GM23338 (cell line): Measurements from ENCODE around the gene SNX5.

Source experiments
- CREB1 ChIP-seq: fragments of 250-450 bp; sonication (Bioruptor Pico); IDR thresholded peaks from 2 replicates; pipeline ENCODE4 v1.5.0; 2020; ENCODE audit warnings: low read depth, mild to moderate bottlenecking, moderate library complexity
- ETS1 ChIP-seq: IDR thresholded peaks from 2 replicates; pipeline ENCODE4 v1.6.1; 2016; ENCODE audit warnings: antibody characterized with exemption
- EZH2 ChIP-seq: fragments of 200-600 bp; sonication (generic); IDR thresholded peaks from one replicate; pipeline ENCODE4 v1.8.0; 2017; ENCODE audit warnings: antibody characterized with exemption, mild to moderate bottlenecking, low read depth; ENCODE audit not compliant: unreplicated experiment
- EZH2phosphoT487 ChIP-seq: fragments of 200-600 bp; sonication (generic); IDR thresholded peaks from one replicate; pipeline ENCODE4 v1.8.1; 2018; ENCODE audit warnings: antibody characterized with exemption; ENCODE audit not compliant: unreplicated experiment
- JUNB ChIP-seq: IDR thresholded peaks from one replicate; pipeline ENCODE4 v1.6.1; 2016; ENCODE audit warnings: antibody characterized with exemption; ENCODE audit not compliant: unreplicated experiment
- POLR2AphosphoS5 ChIP-seq: IDR thresholded peaks from 2 replicates; pipeline ENCODE4 v1.6.1; 2016; ENCODE audit warnings: antibody characterized with exemption, low read depth
- REST ChIP-seq: IDR thresholded peaks from one replicate; pipeline ENCODE4 v1.6.1; 2018; ENCODE audit warnings: antibody characterized with exemption; ENCODE audit not compliant: unreplicated experiment
- STAT1 ChIP-seq: IDR thresholded peaks from one replicate; pipeline ENCODE4 v1.6.1; 2016; ENCODE audit warnings: antibody characterized with exemption; ENCODE audit not compliant: unreplicated experiment
- TF ChIP-seq, protein P1 (sequence below), 2 experiments: fragments of 200-600 bp in 1 of 2; sonication (generic) in 1 of 2; conservative IDR thresholded peaks; 2 replicates each; pipeline versions ENCODE4 v1.5.1 to v1.6.1; 2016 to 2017; ENCODE audit warnings: antibody characterized with exemption in 2 of 2, low read depth in 2 of 2, mild to moderate bottlenecking in 2 of 2, moderate library complexity in 1 of 2

GRCh38 chr20:17956099-17956685, 12.4 kb downstream of the SNX5 start:
- TF ChIP-seq EZH2 (no peak), REST (no peak), CREB1 (no peak), POLR2AphosphoS5 (0 out of 2 replicates have a peak, but pooled peaks have one; percentile 7), EZH2phosphoT487 (no peak), STAT1 (no peak), JUNB (no peak), ETS1 (no peak)
- TF ChIP-seq, protein P1, sequence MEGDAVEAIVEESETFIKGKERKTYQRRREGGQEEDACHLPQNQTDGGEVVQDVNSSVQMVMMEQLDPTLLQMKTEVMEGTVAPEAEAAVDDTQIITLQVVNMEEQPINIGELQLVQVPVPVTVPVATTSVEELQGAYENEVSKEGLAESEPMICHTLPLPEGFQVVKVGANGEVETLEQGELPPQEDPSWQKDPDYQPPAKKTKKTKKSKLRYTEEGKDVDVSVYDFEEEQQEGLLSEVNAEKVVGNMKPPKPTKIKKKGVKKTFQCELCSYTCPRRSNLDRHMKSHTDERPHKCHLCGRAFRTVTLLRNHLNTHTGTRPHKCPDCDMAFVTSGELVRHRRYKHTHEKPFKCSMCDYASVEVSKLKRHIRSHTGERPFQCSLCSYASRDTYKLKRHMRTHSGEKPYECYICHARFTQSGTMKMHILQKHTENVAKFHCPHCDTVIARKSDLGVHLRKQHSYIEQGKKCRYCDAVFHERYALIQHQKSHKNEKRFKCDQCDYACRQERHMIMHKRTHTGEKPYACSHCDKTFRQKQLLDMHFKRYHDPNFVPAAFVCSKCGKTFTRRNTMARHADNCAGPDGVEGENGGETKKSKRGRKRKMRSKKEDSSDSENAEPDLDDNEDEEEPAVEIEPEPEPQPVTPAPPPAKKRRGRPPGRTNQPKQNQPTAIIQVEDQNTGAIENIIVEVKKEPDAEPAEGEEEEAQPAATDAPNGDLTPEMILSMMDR (conservative IDR thresholded peaks at IDR 0.05; ENCODE audit: low read depth in 2 of 2), result no peak
